HepG2 (cell line): ENCODE data around the gene PPP1R27. TPM values are rescaled to one million over a fixed set of nuclear protein-coding genes. Genes with fewer than 3 reads are reported as not detected.

Experiments used
- PCBP1 ChIP-seq: fragments of 200-400 bp; formaldehyde crosslinking; IDR thresholded peaks from 2 replicates; pipeline ENCODE4 v1.6.1; 2017; ENCODE audit warnings: mild to moderate bottlenecking, low read depth, low read length, borderline replicate concordance
- RARG ChIP-seq: sonication (generic); formaldehyde crosslinking; IDR thresholded peaks from 2 replicates; pipeline ENCODE4 v1.4.0; 2020; ENCODE audit warnings: low read depth, mild to moderate bottlenecking, missing genetic modification reagents
- ZNF569 ChIP-seq: sonication (generic); formaldehyde crosslinking; IDR thresholded peaks from 2 replicates; pipeline ENCODE4 v1.5.0; 2020; ENCODE audit warnings: mild to moderate bottlenecking, missing genetic modification reagents, moderate library complexity, borderline replicate concordance
- ZSCAN31 ChIP-seq: sonication (generic); formaldehyde crosslinking; IDR thresholded peaks from 2 replicates; pipeline ENCODE4 v1.5.0; 2020; ENCODE audit warnings: low read depth, mild to moderate bottlenecking, missing genetic modification reagents
- polyA plus RNA-seq, 8 experiments: library from polyadenylated mRNA; depleted of rRNA in 3 of 8; stranded (reverse) in 7 of 8; unstranded in 1 of 8; fragments of >200 nt; fragmentation: Illumina TruSeq in 4 of 8; extraction: Trizol in 4 of 8; gene quantifications; 2 replicates each; pipeline versions ENCODE4 v1.2.1 to v1.2.3, GENCODE V29; 2011 to 2016; ENCODE audit warnings: low read depth in 4 of 8, missing spikeins in 1 of 8, mixed read lengths in 1 of 8; ENCODE audit not compliant: insufficient read depth in 1 of 8
- total RNA-seq, 5 experiments: library from RNA; depleted of rRNA; stranded (reverse); fragments of >200 nt; fragmentation: Illumina TruSeq; extraction: Trizol; gene quantifications; 2 replicates each; pipeline ENCODE4 v1.2.3, GENCODE V29; 2016; ENCODE audit warnings: low read depth in 1 of 5
- TF ChIP-seq, protein P1 (sequence below): IDR thresholded peaks from 2 replicates; pipeline ENCODE4 v1.6.1; 2016; ENCODE audit warnings: low read depth, missing genetic modification reagents, missing compliant biosample characterization
- TF ChIP-seq, protein P2 (sequence below): sonication (generic); formaldehyde crosslinking; IDR thresholded peaks from 2 replicates; pipeline ENCODE4 v1.5.0; 2020; ENCODE audit warnings: mild to moderate bottlenecking, missing genetic modification reagents
- TF ChIP-seq, protein P3 (sequence below): sonication (generic); formaldehyde crosslinking; IDR thresholded peaks from 2 replicates; pipeline ENCODE4 v1.4.0; 2020; ENCODE audit warnings: missing genetic modification reagents
- TF ChIP-seq, protein P4 (sequence below): sonication (generic); formaldehyde crosslinking; IDR thresholded peaks from 2 replicates; pipeline ENCODE4 v1.4.0; 2020; ENCODE audit warnings: mild to moderate bottlenecking, low read depth, missing genetic modification reagents
- TF ChIP-seq, protein P5 (sequence below): sonication (generic); formaldehyde crosslinking; IDR thresholded peaks from 2 replicates; pipeline ENCODE4 v1.4.0; 2020; ENCODE audit warnings: missing genetic modification reagents

Gene PPP1R27
- total and polyA plus RNA-seq, 2 of the 13 experiments (the other 11 are each of a cell fraction or from before 2014, with no cell fraction given) = 0.17 to 1.00 TPM

DNA sequence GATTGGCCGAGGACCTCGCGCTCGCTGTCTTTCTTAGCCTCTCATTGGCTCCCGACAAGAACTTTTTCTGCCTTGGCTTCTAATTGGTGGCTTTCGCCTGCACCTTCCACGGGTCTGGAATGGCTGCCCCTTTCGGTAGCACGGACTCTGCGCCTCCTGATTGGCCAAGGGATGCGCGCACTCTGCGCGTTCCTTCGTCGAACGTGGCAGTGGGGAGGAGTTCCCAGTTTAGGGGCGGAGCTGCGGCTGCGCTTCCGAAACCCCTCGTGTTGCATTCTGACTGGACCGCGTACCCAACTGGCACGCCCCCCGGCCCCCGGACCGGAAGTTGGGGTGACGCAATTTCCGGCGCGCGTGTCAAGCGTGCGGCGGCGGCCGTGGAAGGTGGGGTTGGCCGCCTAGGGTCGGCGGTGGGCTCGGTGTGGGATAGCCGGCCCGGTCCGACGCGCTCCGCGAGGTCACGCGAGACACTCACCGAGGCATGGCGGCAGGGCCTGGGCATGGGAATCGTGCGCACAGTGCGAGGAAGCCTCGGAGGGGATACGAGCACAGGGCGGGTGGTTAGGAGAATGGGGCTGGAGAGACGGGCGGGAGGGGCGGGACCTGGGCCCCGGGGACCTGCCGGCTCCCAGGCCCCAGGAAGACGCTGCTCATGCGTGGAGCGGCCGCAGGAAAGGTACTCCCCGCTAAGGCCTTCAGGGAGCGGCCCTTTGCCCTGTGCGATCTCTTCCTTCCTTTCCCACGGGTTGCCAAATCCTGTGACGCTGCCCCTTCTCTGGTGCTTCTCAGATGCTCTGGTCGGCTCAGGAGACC lies 26.1 kb upstream of the PPP1R27 start (continued):
- TF ChIP-seq, protein P1, sequence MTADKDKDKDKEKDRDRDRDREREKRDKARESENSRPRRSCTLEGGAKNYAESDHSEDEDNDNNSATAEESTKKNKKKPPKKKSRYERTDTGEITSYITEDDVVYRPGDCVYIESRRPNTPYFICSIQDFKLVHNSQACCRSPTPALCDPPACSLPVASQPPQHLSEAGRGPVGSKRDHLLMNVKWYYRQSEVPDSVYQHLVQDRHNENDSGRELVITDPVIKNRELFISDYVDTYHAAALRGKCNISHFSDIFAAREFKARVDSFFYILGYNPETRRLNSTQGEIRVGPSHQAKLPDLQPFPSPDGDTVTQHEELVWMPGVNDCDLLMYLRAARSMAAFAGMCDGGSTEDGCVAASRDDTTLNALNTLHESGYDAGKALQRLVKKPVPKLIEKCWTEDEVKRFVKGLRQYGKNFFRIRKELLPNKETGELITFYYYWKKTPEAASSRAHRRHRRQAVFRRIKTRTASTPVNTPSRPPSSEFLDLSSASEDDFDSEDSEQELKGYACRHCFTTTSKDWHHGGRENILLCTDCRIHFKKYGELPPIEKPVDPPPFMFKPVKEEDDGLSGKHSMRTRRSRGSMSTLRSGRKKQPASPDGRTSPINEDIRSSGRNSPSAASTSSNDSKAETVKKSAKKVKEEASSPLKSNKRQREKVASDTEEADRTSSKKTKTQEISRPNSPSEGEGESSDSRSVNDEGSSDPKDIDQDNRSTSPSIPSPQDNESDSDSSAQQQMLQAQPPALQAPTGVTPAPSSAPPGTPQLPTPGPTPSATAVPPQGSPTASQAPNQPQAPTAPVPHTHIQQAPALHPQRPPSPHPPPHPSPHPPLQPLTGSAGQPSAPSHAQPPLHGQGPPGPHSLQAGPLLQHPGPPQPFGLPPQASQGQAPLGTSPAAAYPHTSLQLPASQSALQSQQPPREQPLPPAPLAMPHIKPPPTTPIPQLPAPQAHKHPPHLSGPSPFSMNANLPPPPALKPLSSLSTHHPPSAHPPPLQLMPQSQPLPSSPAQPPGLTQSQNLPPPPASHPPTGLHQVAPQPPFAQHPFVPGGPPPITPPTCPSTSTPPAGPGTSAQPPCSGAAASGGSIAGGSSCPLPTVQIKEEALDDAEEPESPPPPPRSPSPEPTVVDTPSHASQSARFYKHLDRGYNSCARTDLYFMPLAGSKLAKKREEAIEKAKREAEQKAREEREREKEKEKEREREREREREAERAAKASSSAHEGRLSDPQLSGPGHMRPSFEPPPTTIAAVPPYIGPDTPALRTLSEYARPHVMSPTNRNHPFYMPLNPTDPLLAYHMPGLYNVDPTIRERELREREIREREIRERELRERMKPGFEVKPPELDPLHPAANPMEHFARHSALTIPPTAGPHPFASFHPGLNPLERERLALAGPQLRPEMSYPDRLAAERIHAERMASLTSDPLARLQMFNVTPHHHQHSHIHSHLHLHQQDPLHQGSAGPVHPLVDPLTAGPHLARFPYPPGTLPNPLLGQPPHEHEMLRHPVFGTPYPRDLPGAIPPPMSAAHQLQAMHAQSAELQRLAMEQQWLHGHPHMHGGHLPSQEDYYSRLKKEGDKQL (CRISPR knock-in tag) = peak; percentile 24; the same call in 1 of the 2 replicates
- TF ChIP-seq, protein P2, sequence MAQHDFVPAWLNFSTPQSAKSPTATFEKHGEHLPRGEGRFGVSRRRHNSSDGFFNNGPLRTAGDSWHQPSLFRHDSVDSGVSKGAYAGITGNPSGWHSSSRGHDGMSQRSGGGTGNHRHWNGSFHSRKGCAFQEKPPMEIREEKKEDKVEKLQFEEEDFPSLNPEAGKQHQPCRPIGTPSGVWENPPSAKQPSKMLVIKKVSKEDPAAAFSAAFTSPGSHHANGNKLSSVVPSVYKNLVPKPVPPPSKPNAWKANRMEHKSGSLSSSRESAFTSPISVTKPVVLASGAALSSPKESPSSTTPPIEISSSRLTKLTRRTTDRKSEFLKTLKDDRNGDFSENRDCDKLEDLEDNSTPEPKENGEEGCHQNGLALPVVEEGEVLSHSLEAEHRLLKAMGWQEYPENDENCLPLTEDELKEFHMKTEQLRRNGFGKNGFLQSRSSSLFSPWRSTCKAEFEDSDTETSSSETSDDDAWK (CRISPR knock-in tag) = no peak
- TF ChIP-seq, protein P3, sequence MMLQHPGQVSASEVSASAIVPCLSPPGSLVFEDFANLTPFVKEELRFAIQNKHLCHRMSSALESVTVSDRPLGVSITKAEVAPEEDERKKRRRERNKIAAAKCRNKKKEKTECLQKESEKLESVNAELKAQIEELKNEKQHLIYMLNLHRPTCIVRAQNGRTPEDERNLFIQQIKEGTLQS (CRISPR knock-in tag) = peak; percentile 97
- TF ChIP-seq RARG (CRISPR knock-in tag) (no peak; the same call in 1 of the 2 replicates), PCBP1 (peak; percentile 90; the same call in 1 of the 2 replicates), ZSCAN31 (CRISPR knock-in tag) (peak; percentile 46; the same call in 1 of the 2 replicates), ZNF569 (0 out of 2 replicates have a peak, but pooled peaks have one; percentile 21)
- TF ChIP-seq, protein P4, sequence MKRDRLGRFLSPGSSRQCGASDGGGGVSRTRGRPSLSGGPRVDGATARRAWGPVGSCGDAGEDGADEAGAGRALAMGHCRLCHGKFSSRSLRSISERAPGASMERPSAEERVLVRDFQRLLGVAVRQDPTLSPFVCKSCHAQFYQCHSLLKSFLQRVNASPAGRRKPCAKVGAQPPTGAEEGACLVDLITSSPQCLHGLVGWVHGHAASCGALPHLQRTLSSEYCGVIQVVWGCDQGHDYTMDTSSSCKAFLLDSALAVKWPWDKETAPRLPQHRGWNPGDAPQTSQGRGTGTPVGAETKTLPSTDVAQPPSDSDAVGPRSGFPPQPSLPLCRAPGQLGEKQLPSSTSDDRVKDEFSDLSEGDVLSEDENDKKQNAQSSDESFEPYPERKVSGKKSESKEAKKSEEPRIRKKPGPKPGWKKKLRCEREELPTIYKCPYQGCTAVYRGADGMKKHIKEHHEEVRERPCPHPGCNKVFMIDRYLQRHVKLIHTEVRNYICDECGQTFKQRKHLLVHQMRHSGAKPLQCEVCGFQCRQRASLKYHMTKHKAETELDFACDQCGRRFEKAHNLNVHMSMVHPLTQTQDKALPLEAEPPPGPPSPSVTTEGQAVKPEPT (CRISPR knock-in tag) = peak; percentile 10
- TF ChIP-seq, protein P5, sequence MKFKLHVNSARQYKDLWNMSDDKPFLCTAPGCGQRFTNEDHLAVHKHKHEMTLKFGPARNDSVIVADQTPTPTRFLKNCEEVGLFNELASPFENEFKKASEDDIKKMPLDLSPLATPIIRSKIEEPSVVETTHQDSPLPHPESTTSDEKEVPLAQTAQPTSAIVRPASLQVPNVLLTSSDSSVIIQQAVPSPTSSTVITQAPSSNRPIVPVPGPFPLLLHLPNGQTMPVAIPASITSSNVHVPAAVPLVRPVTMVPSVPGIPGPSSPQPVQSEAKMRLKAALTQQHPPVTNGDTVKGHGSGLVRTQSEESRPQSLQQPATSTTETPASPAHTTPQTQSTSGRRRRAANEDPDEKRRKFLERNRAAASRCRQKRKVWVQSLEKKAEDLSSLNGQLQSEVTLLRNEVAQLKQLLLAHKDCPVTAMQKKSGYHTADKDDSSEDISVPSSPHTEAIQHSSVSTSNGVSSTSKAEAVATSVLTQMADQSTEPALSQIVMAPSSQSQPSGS (CRISPR knock-in tag) = peak; percentile 99
